Fibroblast of lung (primary cell): ENCODE results near the gene PTF1A. TPM values are rescaled to one million over a fixed set of nuclear protein-coding genes. Genes with fewer than 3 reads are reported as not detected.

Experiments
- DNase-seq, 2 donors: peaks; one replicate each; pipeline versions ENCODE4 v3.0.0 to v3.0.0-alpha.2; 2010; ENCODE audit warnings: low read depth in 2 of 2
- H2AFZ ChIP-seq: 2 replicates; pipeline ENCODE4 v1.5.1; 2012; ENCODE audit warnings: low read length, control low read depth, inconsistent platforms
- H3K27ac ChIP-seq: 2 replicates; pipeline ENCODE4 v1.5.1; 2011; ENCODE audit warnings: low read length, control low read depth; ENCODE audit not compliant: insufficient read depth
- H3K27me3 ChIP-seq: 2 replicates; pipeline ENCODE4 v1.5.1; 2011; ENCODE audit warnings: mild to moderate bottlenecking, low read length; ENCODE audit not compliant: control insufficient read depth, insufficient read depth
- H3K36me3 ChIP-seq: 2 replicates; pipeline ENCODE4 v1.5.1; 2011; ENCODE audit warnings: low read length; ENCODE audit not compliant: control insufficient read depth, insufficient read depth
- H3K4me1 ChIP-seq: 2 replicates; pipeline ENCODE4 v1.5.1; 2011; ENCODE audit warnings: low read length; ENCODE audit not compliant: control insufficient read depth, insufficient read depth; ENCODE audit errors: extremely low read depth
- H3K4me2 ChIP-seq: 2 replicates; pipeline ENCODE4 v1.5.1; 2011; ENCODE audit warnings: low read length, control low read depth; ENCODE audit not compliant: insufficient read depth; ENCODE audit errors: extremely low read depth
- H3K4me3 ChIP-seq, 4 experiments: fragments of 200-600 bp in 1 of 4; sonication (generic) in 1 of 4; replicated peaks in 1 of 4; 2 replicates each; pipeline ENCODE4 v1.5.1; 2011 to 2016; ENCODE audit warnings: low read length in 4 of 4, low read depth in 3 of 4, mild to moderate bottlenecking in 3 of 4, control low read depth in 2 of 4, inconsistent platforms in 1 of 4, mixed read lengths in 1 of 4; ENCODE audit not compliant: insufficient read depth in 1 of 4; ENCODE audit errors: control extremely low read depth in 1 of 4
- H3K79me2 ChIP-seq: 2 replicates; pipeline ENCODE4 v1.5.1; 2012; ENCODE audit warnings: mild to moderate bottlenecking, low read length, inconsistent platforms; ENCODE audit not compliant: control insufficient read depth, insufficient read depth
- H3K9ac ChIP-seq: 2 replicates; pipeline ENCODE4 v1.5.1; 2011; ENCODE audit warnings: mild to moderate bottlenecking, low read length, control low read depth; ENCODE audit not compliant: insufficient read depth
- H3K9me3 ChIP-seq: 2 replicates; pipeline ENCODE4 v1.5.1; 2012; ENCODE audit warnings: low read depth, low read length; ENCODE audit not compliant: control insufficient read depth, insufficient read depth
- H4K20me1 ChIP-seq: 2 replicates; pipeline ENCODE4 v1.5.1; 2011; ENCODE audit warnings: low read length; ENCODE audit not compliant: control insufficient read depth, insufficient read depth; ENCODE audit errors: extremely low read depth
- CTCF ChIP-seq, 2 donors: IDR thresholded peaks in 1 of 2; conservative IDR thresholded peaks in 1 of 2; 1 replicate in 1 of 2; 2 replicates in 1 of 2; pipeline ENCODE4 v1.5.1; 2011 to 2012; ENCODE audit warnings: low read length in 2 of 2, control low read depth in 1 of 2, inconsistent platforms in 1 of 2, low read depth in 1 of 2, mild to moderate bottlenecking in 1 of 2
- EZH2 ChIP-seq: IDR thresholded peaks from 2 replicates; pipeline ENCODE4 v1.5.1; 2012; ENCODE audit warnings: low read length, control low read depth, mild to moderate bottlenecking; ENCODE audit errors: missing control alignments
- polyA plus RNA-seq, 2 donors: library from polyadenylated mRNA; depleted of rRNA in 1 of 2; stranded (reverse) in 1 of 2; unstranded in 1 of 2; fragments of >200 nt; gene quantifications; 2 replicates each; pipeline ENCODE4 v1.2.1, GENCODE V29; 2011 to 2012; ENCODE audit warnings: missing spikeins in 1 of 2
- total RNA-seq: library from RNA; depleted of rRNA; stranded (reverse); fragments of >200 nt; gene quantifications from 2 replicates; pipeline ENCODE4 v1.2.1, GENCODE V29; 2014

PTF1A gene
- total and polyA plus RNA-seq, 2 donors (not counting 1 experiment from before 2014, with no cell fraction given) = not detected

DNA sequence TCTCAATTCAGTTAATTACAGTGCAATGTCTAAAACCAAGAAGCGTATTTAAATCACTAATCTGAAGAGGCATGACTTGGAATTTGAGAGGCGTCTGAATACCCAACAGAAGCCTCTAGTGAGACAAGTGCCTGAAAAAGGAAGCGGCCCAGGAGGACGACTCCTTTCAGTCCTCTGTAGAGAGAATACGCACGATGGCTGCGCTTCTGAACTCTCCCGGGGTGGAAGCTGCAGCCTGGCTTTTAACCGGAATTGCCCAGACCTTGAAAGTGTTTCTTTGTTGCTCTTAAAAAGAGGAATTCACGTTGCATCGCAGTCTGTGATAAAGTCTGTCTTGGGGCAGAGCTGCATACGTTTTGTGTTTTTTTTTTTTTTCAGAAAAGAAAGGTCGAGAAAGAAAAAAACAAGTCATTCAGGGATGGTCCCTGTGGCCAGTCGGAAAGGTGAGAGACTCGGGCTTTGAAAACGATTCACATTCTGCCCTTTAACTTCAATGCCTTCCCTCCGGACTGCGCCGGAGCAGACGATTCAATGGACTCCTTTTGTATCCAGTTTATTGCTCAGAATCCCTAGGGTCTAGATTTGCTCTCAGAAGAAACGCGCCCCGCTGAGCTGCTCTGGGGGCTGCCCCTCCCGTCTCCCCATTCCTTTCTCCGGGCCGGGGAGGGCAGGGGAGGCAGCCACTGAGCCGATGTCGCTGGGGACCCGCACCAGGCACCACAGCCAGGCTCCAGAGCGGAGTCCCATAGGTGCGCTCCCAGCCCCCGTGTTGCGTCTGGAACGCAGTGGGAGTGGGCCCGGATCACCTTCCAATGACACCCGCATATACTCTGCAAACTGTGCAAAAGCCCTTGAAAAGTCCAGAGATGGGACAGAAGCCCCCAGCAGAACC is 994 bp upstream of the PTF1A start:
- no peaks in the 10 kb centered on the region for H4K20me1 ChIP-seq
- peaks cover 29% of the 10 kb centered on the region for H3K27me3 ChIP-seq
- no peak overlapping the region for H3K27ac ChIP-seq
- DNase-seq = no peak
- H2AFZ ChIP-seq = no peak overlapping the region
- H3K79me2 ChIP-seq = no peaks in the 10 kb centered on the region
- no peaks in the 10 kb centered on the region for H3K36me3 ChIP-seq
- H3K4me3 ChIP-seq = no peak overlapping the region
- no peak overlapping the region for H3K4me2 ChIP-seq
- no peak overlapping the region for H3K9ac ChIP-seq
- H3K4me1 ChIP-seq = no peaks in the 10 kb centered on the region
- TF ChIP-seq EZH2 (peak; percentile 13), CTCF (conservative IDR thresholded peaks at IDR 0.05 in 1 of 2, IDR thresholded peaks at IDR 0.05 in 1 of 2; ENCODE audit: low read depth in 1 of 2, low read length in 2 of 2) (no peak)
- H3K9me3 ChIP-seq = no peaks in the 10 kb centered on the region

DNA sequence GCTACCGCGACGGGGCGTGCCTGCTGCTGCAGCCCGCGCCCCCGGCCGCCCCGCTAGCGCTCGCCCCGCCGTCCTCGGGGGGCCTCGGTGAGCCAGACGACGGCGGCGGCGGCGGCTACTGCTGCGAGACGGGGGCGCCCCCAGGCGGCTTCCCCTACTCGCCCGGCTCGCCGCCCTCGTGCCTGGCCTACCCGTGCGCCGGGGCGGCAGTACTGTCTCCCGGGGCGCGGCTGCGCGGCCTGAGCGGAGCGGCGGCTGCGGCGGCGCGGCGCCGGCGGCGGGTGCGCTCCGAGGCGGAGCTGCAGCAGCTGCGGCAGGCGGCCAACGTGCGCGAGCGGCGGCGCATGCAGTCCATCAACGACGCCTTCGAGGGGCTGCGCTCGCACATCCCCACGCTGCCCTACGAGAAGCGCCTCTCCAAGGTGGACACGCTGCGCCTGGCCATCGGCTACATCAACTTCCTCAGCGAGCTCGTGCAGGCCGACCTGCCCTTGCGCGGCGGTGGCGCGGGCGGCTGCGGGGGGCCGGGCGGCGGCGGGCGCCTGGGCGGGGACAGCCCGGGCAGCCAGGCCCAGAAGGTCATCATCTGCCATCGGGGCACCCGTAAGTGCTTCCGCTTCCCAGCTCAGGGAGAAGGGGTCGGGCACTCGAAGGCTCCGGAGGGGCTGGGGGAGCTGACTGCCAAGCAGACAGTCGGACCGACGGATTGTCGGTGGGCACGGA is 761 bp downstream of the PTF1A start:
- Histone ChIP-seq H3K4me3 (no peak overlapping the region), H3K79me2 (no peaks in the 10 kb centered on the region), H3K9me3 (no peaks in the 10 kb centered on the region), H3K27me3 (peaks cover 28% of the 10 kb centered on the region), H3K4me2 (no peak overlapping the region), H3K9ac (no peak overlapping the region), H4K20me1 (no peaks in the 10 kb centered on the region), H3K36me3 (no peaks in the 10 kb centered on the region), H2AFZ (no peak overlapping the region), H3K4me1 (no peaks in the 10 kb centered on the region), H3K27ac (no peak overlapping the region)
- DNase-seq = no peak
- TF ChIP-seq EZH2 (no peak), CTCF (conservative IDR thresholded peaks at IDR 0.05 in 1 of 2, IDR thresholded peaks at IDR 0.05 in 1 of 2; ENCODE audit: low read depth in 1 of 2, low read length in 2 of 2) (no peak)

DNA sequence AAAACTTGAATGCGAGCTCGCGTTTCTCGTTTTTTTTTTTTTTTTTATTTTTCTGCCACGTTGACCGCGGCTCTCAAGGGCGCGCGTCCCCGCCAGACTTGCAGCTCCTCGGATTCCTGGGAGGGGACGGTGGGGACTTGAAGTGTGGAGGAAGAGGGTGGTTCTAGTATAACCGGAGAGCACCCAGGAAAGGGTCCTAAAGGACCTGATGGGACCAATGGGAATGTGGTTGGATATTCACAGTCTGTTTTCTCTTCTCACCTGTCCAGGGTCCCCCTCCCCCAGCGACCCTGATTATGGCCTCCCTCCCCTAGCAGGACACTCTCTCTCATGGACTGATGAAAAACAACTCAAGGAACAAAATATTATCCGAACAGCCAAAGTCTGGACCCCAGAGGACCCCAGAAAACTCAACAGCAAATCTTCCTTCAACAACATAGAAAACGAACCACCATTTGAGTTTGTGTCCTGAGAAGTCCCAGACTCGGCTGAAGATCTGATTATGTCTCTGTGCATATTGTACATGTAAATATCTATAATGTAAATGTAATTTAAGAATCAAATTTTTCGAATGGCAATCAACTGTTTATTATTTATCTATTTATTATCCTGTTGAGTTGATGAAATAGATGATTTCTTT is 1.4 kb downstream of the PTF1A start:
- Histone ChIP-seq H2AFZ (no peak overlapping the region), H3K36me3 (no peaks in the 10 kb centered on the region), H3K9me3 (no peaks in the 10 kb centered on the region), H3K4me1 (no peaks in the 10 kb centered on the region), H3K9ac (no peak overlapping the region), H4K20me1 (no peaks in the 10 kb centered on the region), H3K27ac (no peak overlapping the region), H3K4me2 (no peak overlapping the region), H3K4me3 (no peak overlapping the region), H3K79me2 (no peaks in the 10 kb centered on the region), H3K27me3 (peaks cover 30% of the 10 kb centered on the region)
- no peak for DNase-seq
- TF ChIP-seq CTCF (conservative IDR thresholded peaks at IDR 0.05 in 1 of 2, IDR thresholded peaks at IDR 0.05 in 1 of 2; ENCODE audit: low read depth in 1 of 2, low read length in 2 of 2) (no peak), EZH2 (no peak)
